Stimulated activated CD8-positive, alpha-beta memory T cell treated with anti-CD3 and anti-CD28 coated beads, Interleukin-4, amount 100 ng/mL, for 4 hours (primary cell): ENCODE measurements around the gene DNAH1.

Source experiments
- DNase-seq, 2 donors: peaks; one replicate each; pipeline ENCODE4 v3.0.0-alpha.2; 2020; ENCODE audit warnings: low read depth in 2 of 2, low spot score in 1 of 2

DNAH1 gene

GRCh38 chr3:52432225-52432624 lies 116.1 kb downstream of the DNAH1 start:
- no peak for DNase-seq

- DNase-seq = no peak
Measured at GRCh38 chr3:52432691-52433141, 116.6 kb downstream of the DNAH1 start.

- no peak for DNase-seq
Measured at GRCh38 chr3:52433328-52433995, 117.3 kb downstream of the DNAH1 start.

GRCh38 chr3:52433996-52434479 lies 117.9 kb downstream of the DNAH1 start:
- no peak for DNase-seq

GRCh38 chr3:52434491-52435115 lies 118.5 kb downstream of the DNAH1 start:
- DNase-seq = no peak

GRCh38 chr3:52435246-52436101 lies 119.4 kb downstream of the DNAH1 start:
- no peak for DNase-seq

- no peak for DNase-seq
Measured at GRCh38 chr3:52436500-52437149, 120.5 kb downstream of the DNAH1 start.

- DNase-seq = no peak
Measured at GRCh38 chr3:52437326-52438103, 121.4 kb downstream of the DNAH1 start.

GRCh38 chr3:52438104-52438376 lies 121.9 kb downstream of the DNAH1 start:
- DNase-seq = no peak

GRCh38 chr3:52438579-52439425 lies 122.7 kb downstream of the DNAH1 start:
- no peak for DNase-seq

- DNase-seq = no peak
Measured at GRCh38 chr3:52439426-52440248, 123.5 kb downstream of the DNAH1 start.

GRCh38 chr3:52440249-52440551 lies 124.1 kb downstream of the DNAH1 start:
- DNase-seq = no peak

GRCh38 chr3:52440671-52441070 lies 124.6 kb downstream of the DNAH1 start:
- DNase-seq = no peak

- no peak for DNase-seq
Measured at GRCh38 chr3:52441091-52441771, 125.1 kb downstream of the DNAH1 start.

GRCh38 chr3:52441772-52442332 lies 125.7 kb downstream of the DNAH1 start:
- DNase-seq = no peak

- no peak for DNase-seq
Measured at GRCh38 chr3:52442409-52443267, 126.5 kb downstream of the DNAH1 start.

GRCh38 chr3:52443268-52443610 lies 127.1 kb downstream of the DNAH1 start:
- no peak for DNase-seq
